Neuronal stem cell (in vitro differentiated cells): ENCODE results near the gene C4A.
"Not testable (repeated sequence)": the region's sequence is repeated elsewhere in the genome, so short reads cannot be mapped to it uniquely, and the experiment has no call there.

Experiments used
- DNase-seq: peaks from one replicate; pipeline ENCODE4 v3.0.0-alpha.2; 2013; ENCODE audit warnings: low spot score
- H2AFZ ChIP-seq: one replicate; pipeline ENCODE4 v1.6.1; 2013; ENCODE audit warnings: mild to moderate bottlenecking, low read length, inconsistent platforms
- H2AK5ac ChIP-seq: 2 replicates; pipeline ENCODE4 v1.6.1; 2013; ENCODE audit warnings: low read depth, mild to moderate bottlenecking, inconsistent platforms, low read length, moderate library complexity, mixed read lengths
- H2BK120ac ChIP-seq: 2 replicates; pipeline ENCODE4 v1.6.1; 2013; ENCODE audit warnings: low read depth, mild to moderate bottlenecking, inconsistent platforms, low read length, moderate library complexity, mixed read lengths
- H2BK12ac ChIP-seq: one replicate; pipeline ENCODE4 v1.6.1; 2013; ENCODE audit warnings: low read length, inconsistent platforms
- H2BK15ac ChIP-seq: 2 replicates; pipeline ENCODE4 v1.6.1; 2013; ENCODE audit warnings: mild to moderate bottlenecking, low read length, inconsistent platforms, mixed read lengths
- H2BK5ac ChIP-seq: one replicate; pipeline ENCODE4 v1.6.1; 2013; ENCODE audit warnings: inconsistent platforms, mild to moderate bottlenecking, low read length, moderate library complexity
- H3K14ac ChIP-seq: one replicate; pipeline ENCODE4 v1.6.1; 2013; ENCODE audit warnings: low read length, inconsistent platforms
- H3K18ac ChIP-seq: 2 replicates; pipeline ENCODE4 v1.6.1; 2013; ENCODE audit warnings: low read length, inconsistent platforms
- H3K23ac ChIP-seq: 2 replicates; pipeline ENCODE4 v1.6.1; 2013; ENCODE audit warnings: low read depth, mild to moderate bottlenecking, mixed read lengths, low read length, inconsistent platforms; ENCODE audit not compliant: poor library complexity
- H3K27ac ChIP-seq: replicated peaks from 3 replicates; pipeline ENCODE4 v1.5.1; 2013; ENCODE audit warnings: low read length, inconsistent platforms
- H3K27me3 ChIP-seq, 3 experiments: 2 replicates each; pipeline ENCODE4 v1.6.1; 2013; ENCODE audit warnings: low read length in 3 of 3, mild to moderate bottlenecking in 2 of 3, inconsistent platforms in 1 of 3, low read depth in 1 of 3, mixed read lengths in 1 of 3, moderate library complexity in 1 of 3; ENCODE audit not compliant: control insufficient read depth in 3 of 3, insufficient read depth in 3 of 3
- H3K36me3 ChIP-seq, 2 donors: replicated peaks in 1 of 2; 2 replicates each; pipeline ENCODE4 v1.6.1; 2013; ENCODE audit warnings: low read length in 2 of 2; ENCODE audit not compliant: control insufficient read depth in 2 of 2, insufficient read depth in 2 of 2
- H3K4ac ChIP-seq: 2 replicates; pipeline ENCODE4 v1.6.1; 2013; ENCODE audit warnings: inconsistent platforms, mild to moderate bottlenecking, low read length, moderate library complexity
- H3K4me1 ChIP-seq, 2 donors: 1 replicate in 1 of 2; 2 replicates in 1 of 2; pipeline ENCODE4 v1.6.1; 2013; ENCODE audit warnings: low read length in 2 of 2, low read depth in 1 of 2; ENCODE audit not compliant: control insufficient read depth in 2 of 2, insufficient read depth in 1 of 2
- H3K4me2 ChIP-seq: one replicate; pipeline ENCODE4 v1.6.1; 2013; ENCODE audit warnings: mild to moderate bottlenecking, low read length, inconsistent platforms; ENCODE audit not compliant: insufficient read depth, poor library complexity, severe bottlenecking
- H3K4me3 ChIP-seq, 2 donors: 2 replicates each; pipeline ENCODE4 v1.5.1; 2013; ENCODE audit warnings: low read length in 2 of 2, mild to moderate bottlenecking in 2 of 2, inconsistent platforms in 1 of 2, moderate library complexity in 1 of 2
- H3K79me1 ChIP-seq: one replicate; pipeline ENCODE4 v1.6.1; 2013; ENCODE audit warnings: low read depth, mild to moderate bottlenecking, inconsistent platforms, low read length, moderate library complexity
- H3K9ac ChIP-seq: one replicate; pipeline ENCODE4 v1.6.1; 2013; ENCODE audit warnings: mild to moderate bottlenecking, low read depth, low read length, inconsistent platforms; ENCODE audit not compliant: poor library complexity
- H3K9me3 ChIP-seq, 2 donors: replicated peaks in 1 of 2; 2 replicates each; pipeline versions ENCODE3 to v1.6.1; 2013; ENCODE audit warnings: low read length in 2 of 2, mild to moderate bottlenecking in 2 of 2, inconsistent platforms in 1 of 2, low read depth in 1 of 2, mixed read lengths in 1 of 2, moderate library complexity in 1 of 2; ENCODE audit not compliant: control insufficient read depth in 2 of 2, insufficient read depth in 1 of 2
- H4K8ac ChIP-seq: one replicate; pipeline ENCODE4 v1.6.1; 2013; ENCODE audit warnings: low read depth, mild to moderate bottlenecking, inconsistent platforms, low read length, moderate library complexity
- H4K91ac ChIP-seq: one replicate; pipeline ENCODE4 v1.6.1; 2013; ENCODE audit warnings: low read length, low read depth, mild to moderate bottlenecking, inconsistent platforms; ENCODE audit not compliant: poor library complexity
- WGBS, 2 donors: extraction: QIAGEN DNeasy Blood & Tissue Kit; methylation state at CpG; one replicate each; pipeline ENCODE4 v1.1.7; 2013; ENCODE audit warnings: missing lambda C conversion rate in 2 of 2, mixed read lengths in 1 of 2; ENCODE audit not compliant: insufficient read length in 2 of 2, insufficient replicate concordance in 1 of 2; ENCODE audit errors: extremely low coverage in 2 of 2; 5-methylcytosine and 5-hydroxymethylcytosine counted together

Gene C4A

GRCh38 chr6:32037598-32038524, 56.0 kb downstream of the C4A start, which contains the start of gene CYP21A2:
Gene CYP21A2, plus strand, starts transcription at chr6:32038415. Its CDS starts 8 bp downstream, at chr6:32038423.
- H3K4ac ChIP-seq, H3K18ac ChIP-seq, H4K8ac ChIP-seq, H3K36me3 ChIP-seq, H2BK15ac ChIP-seq, H3K27ac ChIP-seq, H3K4me1 ChIP-seq, H3K79me1 ChIP-seq, H3K4me2 ChIP-seq, H3K9ac ChIP-seq, H2AFZ ChIP-seq, H2BK12ac ChIP-seq, H2BK120ac ChIP-seq, DNase-seq, H2BK5ac ChIP-seq, H3K27me3 ChIP-seq, H3K9me3 ChIP-seq, H4K91ac ChIP-seq, H3K14ac ChIP-seq, H3K23ac ChIP-seq, H3K4me3 ChIP-seq, H2AK5ac ChIP-seq: not testable (repeated sequence)
- no CpG with 5 or more reads among the region's 19 CpGs for WGBS, 2 donors

GRCh38 chr6:32038878-32039277, 57.0 kb downstream of the C4A start:
- H3K27me3 ChIP-seq, H2BK120ac ChIP-seq, H2BK15ac ChIP-seq, H3K4me2 ChIP-seq, H3K4me1 ChIP-seq, H2BK12ac ChIP-seq, H3K9ac ChIP-seq, H3K14ac ChIP-seq, H4K8ac ChIP-seq, DNase-seq, H2AFZ ChIP-seq, H2BK5ac ChIP-seq, H3K79me1 ChIP-seq, H2AK5ac ChIP-seq, H3K27ac ChIP-seq, H4K91ac ChIP-seq, H3K36me3 ChIP-seq, H3K9me3 ChIP-seq, H3K18ac ChIP-seq, H3K23ac ChIP-seq, H3K4ac ChIP-seq, H3K4me3 ChIP-seq: not testable (repeated sequence)
- no CpG with 5 or more reads among the region's 5 CpGs for WGBS, 2 donors

- H3K4me1 ChIP-seq, H2BK15ac ChIP-seq, H3K4ac ChIP-seq, H3K4me2 ChIP-seq, DNase-seq, H3K9me3 ChIP-seq, H2BK12ac ChIP-seq, H2BK5ac ChIP-seq, H3K9ac ChIP-seq, H3K18ac ChIP-seq, H3K27me3 ChIP-seq, H4K91ac ChIP-seq, H4K8ac ChIP-seq, H3K36me3 ChIP-seq, H3K79me1 ChIP-seq, H3K4me3 ChIP-seq, H3K23ac ChIP-seq, H3K27ac ChIP-seq, H2BK120ac ChIP-seq, H3K14ac ChIP-seq, H2AK5ac ChIP-seq, H2AFZ ChIP-seq: not testable (repeated sequence)
- no CpG with 5 or more reads among the region's 24 CpGs for WGBS, 2 donors
These were observed 57.7 kb downstream of the C4A start for GRCh38 chr6:32039321-32040274.
